Left colon (tissue), 2 donors: ENCODE data around the gene KYAT1. TPM values are rescaled to one million over a fixed set of nuclear protein-coding genes. Genes with fewer than 3 reads are reported as not detected.
A peak's percentile ranks its signal among the peaks of the same experiment; 100 is the strongest.
"Not testable (repeated sequence)": the region's sequence is repeated elsewhere in the genome, so short reads cannot be mapped to it uniquely, and the experiment has no call there.

Source experiments
- ATAC-seq: fragments of 200-7000 bp; cut with Tn5 transposase; one replicate; pipeline ENCODE4 v1.9.1; 2020; ENCODE audit warnings: mild to moderate bottlenecking, moderate library complexity
- DNase-seq, 2 donors: peaks; one replicate each; pipeline ENCODE4 v3.0.0-alpha.2; 2020
- intact Hi-C, 2 donors: fragments of 100-400 bp; cut with DNase I in 1 of 2; cut with micrococcal nuclease in 1 of 2; formaldehyde crosslinking; loops; one replicate each; pipeline versions ENCODE4 v1.11.2 to v1.14.0; 2022; cut with DNase I, micrococcal nuclease
- total RNA-seq, 2 donors: library from RNA; stranded (reverse); fragmentation: NEBNext Ultra II Directional; extraction: Animal tissue kit (Norgen Biotek cat#: 25700); gene quantifications; one replicate each; pipeline ENCODE4 v1.2.1, GENCODE V29; 2021
- donor health status: DM: no; HTN: no; CAD: no.
- donor health status: DM: yes; HTN: yes; CAD: no.

Gene KYAT1
- total RNA-seq, 2 donors from 2014 or later = 2.1 TPM

DNA sequence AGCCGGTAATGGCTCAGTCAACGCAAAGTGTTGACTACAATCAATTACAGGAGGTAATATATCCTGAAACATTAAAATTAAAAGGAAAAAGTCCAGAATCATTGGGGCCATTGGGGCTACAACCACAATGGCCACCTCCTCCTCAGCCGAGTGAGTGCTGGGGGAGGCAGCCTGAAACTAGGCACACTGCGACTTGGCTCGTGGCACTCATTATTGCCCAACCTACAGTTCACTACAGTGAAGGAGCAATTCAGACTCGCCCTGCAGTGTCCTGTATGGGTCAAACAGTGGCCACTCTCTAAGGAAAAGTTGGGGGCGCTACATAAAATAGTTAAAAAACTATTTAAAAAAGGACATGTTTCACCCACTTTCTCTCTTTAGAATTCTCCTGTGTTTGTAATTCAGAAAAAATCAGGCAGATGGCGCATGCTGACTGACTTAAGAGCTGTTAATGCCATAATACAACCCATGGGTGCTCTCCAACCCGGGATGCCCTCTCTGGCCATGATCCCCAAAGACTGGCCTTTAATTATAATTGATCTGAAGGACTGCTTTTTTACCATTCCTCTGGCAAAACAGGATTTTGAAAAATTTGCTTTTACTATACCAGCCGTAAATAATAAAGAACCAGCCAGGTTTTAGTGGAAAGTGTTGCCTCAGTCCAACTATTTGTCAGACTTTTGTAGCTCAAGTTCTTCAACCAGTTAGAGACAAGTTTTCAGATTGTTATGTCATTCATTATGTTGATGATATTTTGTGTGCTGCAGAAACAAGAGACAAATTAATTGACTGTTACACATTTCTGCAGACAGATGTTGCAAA lies 29.8 kb downstream of the KYAT1 start:
- ATAC-seq (peak; percentile 59), DNase-seq (peak in 1 of 2 donors; percentile 16)
- intact Hi-C loops = not testable (repeated sequence)

DNA sequence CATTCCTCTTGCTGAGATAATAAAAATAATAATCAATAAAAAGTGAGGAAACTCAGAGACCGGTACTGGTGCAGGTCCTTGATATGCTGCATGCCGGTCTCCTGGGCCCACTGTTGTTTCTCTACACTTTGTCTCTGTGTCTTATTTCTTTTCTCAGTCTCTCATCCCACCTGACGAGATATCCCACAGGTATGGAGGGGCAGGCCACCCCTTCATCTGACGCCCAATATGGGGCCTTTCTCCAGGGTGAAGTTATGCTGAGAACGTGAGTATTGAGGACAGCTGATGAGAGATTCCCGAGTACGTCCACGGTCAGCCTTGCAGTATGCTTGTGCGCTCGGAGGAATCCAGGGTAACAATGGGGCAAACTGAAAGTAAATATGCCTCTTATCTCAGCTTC lies 30.7 kb downstream of the KYAT1 start:
- DNase-seq, intact Hi-C loops, ATAC-seq: not testable (repeated sequence)

- intact Hi-C loops = no loop called here
- no peak for ATAC-seq
- DNase-seq = no peak
These were observed 33.9 kb downstream of the KYAT1 start for GRCh38 chr9:128847803-128848202.

- DNase-seq = no peak
- intact Hi-C loops = no loop called here
- ATAC-seq = no peak
These were observed 35.1 kb downstream of the KYAT1 start for GRCh38 chr9:128846680-128847030.

DNA sequence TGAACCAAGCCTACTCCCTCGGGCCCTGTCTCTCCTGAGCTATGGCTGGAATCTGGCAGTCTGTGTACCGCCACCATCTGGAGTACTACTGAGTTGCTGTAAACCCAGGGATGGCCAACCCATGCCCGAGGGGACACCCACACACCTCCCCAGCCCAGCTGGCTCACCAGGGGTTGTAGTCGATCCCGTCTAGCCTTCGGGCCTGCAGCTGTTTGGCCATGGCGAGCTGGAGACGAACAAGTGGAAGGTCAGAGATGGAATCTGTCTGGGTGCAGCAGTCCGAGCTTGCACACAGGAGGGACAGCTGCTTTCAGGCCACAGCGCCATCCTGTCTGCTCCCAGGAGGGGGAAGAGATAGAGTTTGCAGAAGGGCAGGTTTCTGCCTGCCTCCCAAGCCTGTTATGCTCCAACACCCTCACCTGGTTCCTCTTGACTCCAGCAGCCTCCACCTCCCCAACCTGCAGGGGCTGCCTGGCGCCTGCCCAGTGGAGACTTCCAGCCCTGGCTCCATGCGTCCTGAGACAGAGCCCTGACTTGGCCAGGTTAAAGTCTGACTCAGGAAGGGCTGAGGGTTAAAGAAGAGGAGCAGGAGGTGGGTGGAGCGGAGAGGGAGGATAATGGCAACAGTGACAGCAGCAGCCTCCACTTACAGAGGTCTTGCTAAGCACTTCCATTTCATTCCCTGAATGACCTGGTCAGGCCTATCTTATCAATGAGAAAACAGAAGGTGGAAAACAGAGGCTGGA lies 36.4 kb downstream of the KYAT1 start:
- DNase-seq = no peak
- intact Hi-C loops = no loop called here
- ATAC-seq = no peak

DNA sequence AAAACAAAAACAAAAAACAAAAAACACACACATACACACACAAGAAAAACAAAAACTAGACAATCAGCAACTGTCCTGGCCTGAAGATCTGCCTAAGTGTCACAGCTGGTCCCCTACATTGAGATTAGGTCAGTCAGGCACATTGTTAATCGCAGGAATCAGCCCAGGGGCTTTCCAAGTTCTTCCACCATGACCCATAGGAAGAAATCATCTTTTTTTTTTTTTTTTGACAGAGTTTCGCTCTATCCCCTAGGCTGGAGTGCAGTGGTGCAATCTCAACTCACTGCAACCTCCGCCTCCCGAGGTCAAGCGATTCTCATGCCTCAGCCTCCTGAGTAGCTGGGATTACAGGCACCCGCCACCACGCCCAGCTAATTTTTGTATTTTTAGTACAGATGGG lies 38.6 kb downstream of the KYAT1 start:
- ATAC-seq, intact Hi-C loops, DNase-seq: not testable (repeated sequence)

GRCh38 chr9:128841694-128842492 lies 39.9 kb downstream of the KYAT1 start:
- ATAC-seq (no peak), DNase-seq (no peak)
- intact Hi-C loops = no loop called here

DNA sequence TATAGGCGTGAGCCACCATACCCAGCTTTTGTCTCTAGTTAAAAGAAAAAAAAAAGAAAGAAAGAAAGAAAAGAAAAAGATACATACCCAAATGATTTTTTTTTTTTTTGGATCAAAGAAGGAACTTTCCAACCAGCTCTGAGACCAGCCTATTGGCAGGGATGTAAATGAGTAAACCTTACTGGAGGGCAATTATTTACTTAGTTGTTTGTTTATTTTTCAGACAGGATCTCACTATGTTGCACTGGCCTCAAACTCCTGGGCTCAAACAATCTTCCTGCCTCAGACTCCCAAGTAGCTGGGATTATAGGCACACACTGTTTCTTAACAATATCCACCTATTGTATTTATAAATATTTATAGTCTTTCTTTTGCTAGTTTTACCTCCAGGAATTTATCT lies 41.2 kb downstream of the KYAT1 start:
- DNase-seq = no peak
- intact Hi-C loops = no loop called here
- no peak for ATAC-seq

- DNase-seq (no peak), ATAC-seq (no peak)
- intact Hi-C loops = no loop called here
These were observed 43.4 kb downstream of the KYAT1 start for GRCh38 chr9:128838338-128838737.

- intact Hi-C loops = no loop called here
- DNase-seq (no peak), ATAC-seq (no peak)
These were observed 45.1 kb downstream of the KYAT1 start for GRCh38 chr9:128836509-128837145.

DNA sequence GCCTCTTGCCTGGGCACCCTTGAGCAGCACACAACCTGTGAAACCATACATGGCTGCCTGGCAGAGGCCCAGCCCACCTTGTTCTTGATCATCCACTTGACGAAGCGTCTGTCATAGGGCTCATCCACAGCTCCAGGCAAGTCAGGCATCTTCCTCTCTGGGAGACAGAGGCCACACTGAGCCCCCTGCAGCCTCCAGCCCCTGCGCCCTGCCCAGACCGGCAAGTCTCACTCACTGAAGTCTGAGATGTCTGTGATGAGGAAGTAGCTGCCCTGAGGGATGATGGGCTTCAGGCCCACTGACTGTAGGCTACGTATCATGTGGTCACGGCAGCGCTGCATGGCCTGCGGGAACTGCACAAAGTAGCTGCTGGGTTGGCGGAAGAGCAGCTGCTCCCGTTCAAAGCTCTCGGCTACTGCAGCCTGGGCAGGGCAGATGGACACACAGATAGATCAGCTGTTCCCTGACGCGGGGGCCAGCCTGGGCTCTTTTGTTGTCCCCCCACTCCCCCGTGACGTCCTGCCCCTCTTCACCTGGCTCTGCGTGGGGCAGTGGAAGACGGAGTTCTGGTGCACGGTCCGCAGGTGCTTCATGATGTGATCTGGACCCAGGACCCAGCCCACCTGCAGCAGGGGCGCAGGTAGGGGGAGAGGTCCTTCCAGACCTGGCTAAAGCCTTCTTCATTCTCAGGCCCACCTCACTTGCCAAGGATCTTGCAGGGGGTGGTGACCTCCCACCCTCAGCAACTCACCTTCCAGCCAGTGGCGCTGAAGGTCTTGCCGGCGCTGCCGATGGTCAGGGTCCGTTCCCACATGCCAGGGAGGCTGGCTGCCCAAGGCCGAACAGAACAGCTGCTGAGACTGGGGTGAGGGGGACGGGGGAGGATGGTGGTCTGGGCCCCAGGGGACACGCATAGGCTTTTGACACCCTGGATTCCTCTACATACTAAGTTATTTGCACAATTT lies 46.2 kb downstream of the KYAT1 start:
- intact Hi-C loops = no loop called here
- ATAC-seq (no peak), DNase-seq (no peak)

DNA sequence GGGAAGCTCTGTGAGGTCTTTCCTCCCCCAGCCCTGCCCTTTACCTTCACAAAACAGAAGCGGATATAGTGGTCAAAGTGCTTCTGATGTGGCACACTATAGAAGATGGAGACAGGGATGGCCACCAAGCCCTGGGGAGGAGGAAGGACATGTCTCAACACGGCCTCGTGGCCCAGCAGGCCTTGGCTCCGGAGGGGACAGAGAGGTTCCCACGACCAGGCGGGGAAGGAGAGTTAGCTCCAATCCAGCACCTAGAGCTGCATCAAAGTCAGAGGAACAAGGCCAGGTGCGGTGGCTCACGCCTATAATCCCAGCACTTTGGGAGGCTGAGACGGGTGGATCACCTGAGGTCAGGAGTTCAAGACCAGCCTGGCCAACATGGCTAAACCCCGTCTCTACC lies 48.1 kb downstream of the KYAT1 start:
- ATAC-seq = no peak

DNA sequence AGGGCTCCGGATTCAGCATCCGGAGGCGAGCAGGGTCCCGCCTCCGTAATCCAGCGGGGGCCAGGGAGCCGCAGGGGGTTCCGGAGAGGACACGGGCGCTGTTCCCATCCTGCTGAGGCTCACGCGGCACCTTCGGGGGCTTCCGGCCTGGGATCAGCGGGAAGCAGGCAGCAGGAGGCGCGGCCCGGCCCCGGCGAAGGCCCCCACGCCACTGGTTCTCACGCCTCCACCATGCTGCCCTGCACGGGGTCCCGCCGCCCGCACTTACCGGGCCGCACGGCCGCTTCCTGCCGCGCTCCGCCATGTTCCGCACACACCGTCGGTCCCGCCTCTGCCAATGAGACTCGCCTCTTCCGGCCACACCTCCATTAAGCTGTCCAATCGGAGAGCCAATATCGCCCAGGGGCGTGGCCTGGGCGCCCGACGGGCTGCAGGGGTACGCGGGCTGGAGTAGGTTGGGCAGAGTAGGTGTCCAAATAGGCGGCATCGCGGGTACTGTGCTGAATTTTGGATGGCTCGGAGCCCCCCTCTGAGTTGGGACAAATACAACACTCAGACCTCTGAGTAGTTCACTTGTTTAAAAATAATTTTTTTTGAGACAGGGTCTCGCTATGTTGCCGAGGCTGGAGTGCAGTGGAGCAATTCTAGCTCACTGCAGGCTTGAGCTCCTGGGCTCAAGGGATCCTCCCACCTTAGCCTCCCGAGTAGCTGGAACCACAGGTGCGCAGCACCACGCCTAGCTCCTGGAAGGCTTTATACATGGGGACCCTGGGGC lies 52.1 kb downstream of the KYAT1 start, which contains the start of gene SPOUT1:
Gene SPOUT1, minus strand, starts transcription at position 318 of the 775 bp plus-strand sequence. Its CDS starts 14 bp downstream, at position 304.
- ATAC-seq (peak; percentile 99), DNase-seq (peak; percentile 93 to 95)
- intact Hi-C loops = no loop called here

More for the DNA sequence above, 48.1 kb downstream of the KYAT1 start:
- intact Hi-C loops = no loop called here
- DNase-seq = no peak

- peak; percentile 16 for ATAC-seq
- intact Hi-C loops = no loop called here
- DNase-seq = no peak
These were observed 52.9 kb downstream of the KYAT1 start for GRCh38 chr9:128828719-128829452.

DNA sequence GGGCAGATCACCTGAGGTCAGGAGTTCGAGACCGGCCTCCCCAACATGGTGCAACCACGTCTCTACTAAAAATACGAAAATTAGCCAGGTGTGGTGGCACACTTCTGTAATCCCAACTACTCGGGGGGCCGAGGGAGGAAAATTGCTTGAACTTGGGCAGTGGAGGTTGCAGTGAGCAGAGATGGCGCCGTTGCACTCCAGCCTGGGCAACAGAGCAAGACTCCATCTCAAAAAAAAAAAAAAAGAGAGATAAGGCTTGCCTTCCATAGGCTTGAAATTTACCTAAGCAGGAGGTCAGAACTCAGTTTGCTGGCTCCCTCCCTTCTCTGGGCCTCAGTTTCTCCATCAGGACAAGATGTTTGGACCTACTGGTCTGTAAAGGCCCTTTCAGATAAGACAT lies 53.5 kb downstream of the KYAT1 start:
- ATAC-seq = no peak
- DNase-seq = no peak
- intact Hi-C loops = no loop called here

DNA sequence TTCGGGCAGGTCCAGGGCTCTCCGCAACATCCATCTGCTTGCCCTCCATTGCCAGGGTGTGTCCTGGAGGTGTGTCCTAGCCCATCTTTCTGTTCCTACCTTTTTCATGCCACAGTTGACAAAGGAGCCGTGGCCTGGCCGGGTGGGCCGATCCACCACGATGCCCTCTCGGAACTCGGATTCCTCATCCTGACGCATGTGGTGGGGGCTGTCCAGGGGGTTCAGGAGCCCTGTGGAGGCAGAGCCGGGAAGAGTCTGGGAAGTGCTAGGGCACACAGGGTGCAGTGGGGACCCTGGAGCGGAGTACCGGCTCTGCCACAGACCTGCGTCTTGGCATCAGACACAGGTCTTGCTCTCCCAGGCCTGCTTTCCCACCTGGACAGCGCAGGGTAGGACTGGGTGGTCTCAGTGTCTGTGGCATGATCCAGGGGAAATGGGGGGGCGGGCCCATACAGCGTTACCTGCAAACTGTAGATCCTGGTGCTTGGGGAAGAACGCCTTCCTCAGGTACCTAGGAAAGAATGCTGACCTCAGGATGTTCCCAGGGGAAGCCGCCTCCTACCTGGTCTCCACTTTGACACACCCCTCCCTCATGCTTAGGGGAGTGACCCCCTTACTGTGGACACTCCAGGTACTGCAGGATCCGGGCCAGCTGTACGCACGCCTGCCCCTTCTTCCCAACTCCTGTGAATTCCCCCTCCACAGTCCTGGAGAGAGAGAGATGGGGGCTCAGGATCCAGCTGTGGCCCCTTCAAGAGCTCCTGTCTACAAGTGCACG lies 55.6 kb downstream of the KYAT1 start:
- ATAC-seq (no peak), DNase-seq (no peak)
- intact Hi-C loops = no loop called here
